Mucosa of gallbladder (tissue), 1 donor: ENCODE data around the gene TRAPPC3L. TPM values are rescaled to one million over a fixed set of nuclear protein-coding genes. Genes with fewer than 3 reads are reported as not detected.

Source experiments
- DNase-seq: peaks from one replicate; pipeline ENCODE4 v3.0.0-alpha.2; 2020; ENCODE audit warnings: low spot score
- total RNA-seq: library from RNA; stranded (reverse); gene quantifications from one replicate; pipeline ENCODE4 v1.2.1, GENCODE V29; 2021
- donor health status: DM: no; HTN: no; CAD: no.

The TRAPPC3L gene
- not detected for total RNA-seq

DNA sequence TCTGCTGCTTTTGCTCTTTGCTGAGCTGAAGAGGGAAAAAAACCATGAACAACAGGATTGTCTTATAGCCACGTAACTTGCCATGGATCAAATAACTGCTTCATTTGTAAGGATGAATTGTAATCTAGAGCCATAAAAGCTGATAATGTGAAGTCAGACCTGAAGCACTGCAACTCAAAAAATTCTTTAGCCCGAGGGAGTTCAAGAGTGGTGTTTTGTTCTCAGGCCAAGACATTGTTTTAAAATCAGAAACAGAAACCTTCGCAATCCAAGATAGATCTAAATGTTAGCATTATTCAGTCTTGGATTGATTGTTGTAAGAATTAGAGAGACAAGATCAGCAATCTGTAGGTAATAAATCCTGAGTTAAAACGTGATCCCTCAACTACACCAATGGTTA, at the start of gene TRAPPC3L:
Gene TRAPPC3L, minus strand, starts transcription at position 34 of the 400 bp plus-strand sequence. CDS start 170 bp downstream, outside the sequence.
- DNase-seq: no peak

DNA sequence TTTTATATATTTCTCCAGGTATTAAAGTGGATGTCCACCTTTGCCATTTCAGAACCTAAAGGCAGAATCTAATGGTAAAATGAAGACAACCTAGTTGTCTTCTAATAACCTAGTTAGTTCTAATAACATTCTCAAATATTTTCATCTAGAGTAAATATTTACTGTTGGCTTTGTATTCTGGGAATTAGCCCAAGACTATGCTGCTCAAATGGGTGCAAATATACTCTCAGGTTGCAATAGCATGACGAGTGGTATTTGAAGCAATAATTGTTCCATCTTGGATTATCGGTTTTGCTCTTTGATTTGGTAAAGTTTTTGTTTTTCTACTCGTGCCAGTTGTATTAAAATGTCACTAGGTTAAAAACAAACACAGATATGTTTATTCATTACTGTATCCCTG, 49.8 kb upstream of the TRAPPC3L start:
- no peak for DNase-seq

- DNase-seq: no peak
Measured at GRCh38 chr6:116586738-116587137, 41.3 kb upstream of the TRAPPC3L start.

GRCh38 chr6:116586276-116586675, 40.8 kb upstream of the TRAPPC3L start:
- no peak for DNase-seq

DNA sequence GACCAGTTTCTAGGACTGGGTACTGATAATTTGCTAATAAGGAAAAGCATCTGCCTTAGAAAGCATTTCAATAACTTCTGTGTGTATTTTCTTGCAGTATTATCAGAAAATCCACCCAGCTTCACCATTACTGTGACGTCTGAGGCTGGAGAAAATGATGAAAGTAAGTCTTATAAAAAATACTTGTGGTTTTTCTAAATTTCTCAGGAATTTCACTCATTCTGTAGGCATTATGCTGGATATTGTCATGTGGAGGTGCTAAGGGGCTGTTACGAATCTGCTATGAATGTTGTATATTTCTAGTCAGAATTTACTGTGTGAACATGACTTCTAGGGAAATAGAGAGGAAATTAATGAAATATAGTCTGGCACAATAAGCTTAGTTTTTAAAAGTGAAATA, 34.7 kb upstream of the TRAPPC3L start:
- no peak for DNase-seq

DNA sequence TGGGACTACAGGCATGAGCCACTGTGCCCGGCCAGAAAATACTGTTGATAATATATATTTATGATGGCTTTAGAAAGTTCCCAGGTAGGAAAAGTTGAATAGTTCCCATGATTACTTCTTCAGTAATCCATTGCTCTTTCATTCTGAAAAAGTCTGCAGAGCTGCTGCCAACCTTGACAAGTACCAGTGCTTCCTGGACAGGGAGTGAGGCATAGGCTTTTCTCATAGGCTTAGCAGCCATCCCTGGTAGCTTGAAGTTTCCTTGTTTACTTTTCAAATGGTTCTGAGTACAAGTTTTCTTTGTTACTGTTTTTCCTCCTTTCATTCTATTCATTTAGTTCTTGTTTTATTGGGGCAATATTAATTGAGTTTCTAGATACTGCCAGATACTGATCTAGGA, 33.7 kb upstream of the TRAPPC3L start:
- no peak for DNase-seq

DNA sequence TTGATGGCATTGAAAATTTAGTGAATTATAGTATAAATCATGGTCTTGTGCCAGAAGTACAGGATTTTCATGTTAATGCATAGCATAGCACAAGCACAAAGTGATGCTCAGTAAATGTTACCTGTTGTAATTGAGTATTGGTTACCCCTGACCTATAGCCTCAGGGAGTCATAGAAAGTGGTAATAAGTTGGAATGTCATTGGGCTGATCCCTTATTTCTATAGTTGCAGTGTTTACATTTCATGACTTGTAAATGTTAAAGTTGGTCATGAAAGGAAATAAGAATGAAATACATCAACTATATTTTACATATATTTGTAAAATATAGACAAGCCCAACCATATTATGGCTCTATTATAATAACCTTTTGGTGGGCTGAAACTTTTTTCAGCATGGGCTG, 32.9 kb upstream of the TRAPPC3L start:
- DNase-seq: no peak

GRCh38 chr6:116577486-116577885, 32.0 kb upstream of the TRAPPC3L start:
- DNase-seq: no peak

- DNase-seq: no peak
Measured at GRCh38 chr6:116575227-116575626, 29.7 kb upstream of the TRAPPC3L start.

GRCh38 chr6:116572162-116572561, 26.7 kb upstream of the TRAPPC3L start:
- DNase-seq: no peak

DNA sequence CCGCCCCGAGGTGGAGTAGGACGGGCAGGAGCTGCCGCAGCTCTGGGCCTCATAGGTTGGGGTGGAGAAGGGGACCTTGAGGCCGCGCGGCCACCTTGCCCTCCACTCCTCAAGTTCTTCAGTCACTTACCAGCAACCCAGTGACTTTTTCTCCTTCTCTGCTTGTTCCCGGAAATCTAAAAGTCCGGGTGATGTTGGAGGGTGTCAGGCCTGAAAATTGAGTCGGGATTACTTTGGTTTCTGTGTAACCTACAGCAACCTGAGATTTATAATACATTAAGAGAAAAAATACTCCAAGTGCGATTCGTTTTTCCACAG, 26.2 kb upstream of the TRAPPC3L start:
- DNase-seq: no peak

- DNase-seq: peak; percentile 99
Measured at GRCh38 chr6:116570856-116571682, 25.6 kb upstream of the TRAPPC3L start, which contains the start of gene RWDD1. Gene RWDD1, plus strand, starts transcription at chr6:116571504. Its CDS starts 79 bp downstream, at chr6:116571583.

GRCh38 chr6:116568821-116569755, 23.6 kb upstream of the TRAPPC3L start:
- no peak for DNase-seq

- DNase-seq: no peak
Measured at GRCh38 chr6:116568111-116568510, 22.6 kb upstream of the TRAPPC3L start.

DNA sequence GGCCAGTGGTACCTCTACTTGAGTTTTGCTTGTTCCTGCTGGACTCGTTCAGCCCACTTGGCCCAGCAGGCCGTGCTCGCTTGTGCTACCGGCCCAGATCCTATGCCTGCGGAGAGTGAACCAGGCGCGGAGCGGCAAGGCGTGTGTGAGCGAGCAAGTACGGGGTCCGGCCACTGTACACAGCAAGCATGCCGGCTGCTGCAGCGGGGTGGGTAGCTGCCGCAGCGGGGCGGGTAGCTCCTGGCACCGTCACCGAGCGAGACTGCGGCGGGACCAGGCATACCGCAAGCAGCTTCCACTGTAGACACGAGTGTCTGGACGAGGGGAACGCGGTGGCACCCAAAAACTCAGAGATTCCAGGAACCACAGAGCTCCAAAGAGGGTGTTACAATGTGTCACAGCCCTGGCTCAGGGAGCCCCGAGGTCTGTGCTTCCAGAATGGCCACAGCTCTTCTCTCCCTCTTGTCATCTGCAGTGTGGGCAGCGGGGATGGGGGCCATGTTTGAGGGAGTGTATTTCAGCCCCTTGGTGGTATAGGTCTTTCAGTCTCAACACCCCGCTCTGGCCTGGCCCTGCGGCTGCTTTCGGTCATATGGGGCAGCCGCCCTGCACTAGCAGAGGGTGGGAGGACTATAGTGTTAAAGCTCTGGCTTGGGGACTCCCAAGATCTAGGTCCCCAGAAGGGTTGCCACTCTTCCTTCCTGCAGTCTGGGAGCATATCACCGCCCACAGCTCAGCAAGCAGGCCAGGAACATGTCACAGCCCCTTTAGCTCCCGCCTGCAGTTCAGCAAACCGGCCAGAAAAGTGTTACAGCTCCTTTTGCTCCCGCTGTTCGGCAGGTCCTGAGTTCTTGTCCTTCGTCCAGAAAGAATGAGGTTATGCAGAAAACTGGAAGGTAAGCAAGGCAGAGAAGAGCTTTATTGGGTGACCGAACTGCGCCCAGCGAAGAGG, 19.7 kb upstream of the TRAPPC3L start:
- DNase-seq: peak; percentile 14

DNA sequence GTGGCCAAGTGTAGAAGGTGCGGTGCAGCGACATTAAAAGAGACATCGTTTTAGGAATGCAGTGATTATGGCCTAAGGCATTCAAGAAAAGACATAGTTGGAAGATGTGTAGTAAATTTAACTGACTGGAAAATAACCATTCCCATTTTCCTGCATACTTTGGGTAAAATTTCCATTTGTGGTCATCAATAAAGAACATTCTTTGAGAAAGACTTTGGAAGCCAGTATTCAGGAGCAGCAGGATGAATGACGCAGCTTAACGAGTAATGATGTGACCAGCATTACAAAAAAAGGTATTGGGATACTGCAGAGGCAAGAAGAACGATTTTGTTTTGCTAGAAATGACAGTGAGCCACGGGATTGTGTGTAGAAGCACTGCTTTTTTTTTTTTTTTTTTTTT, 18.8 kb upstream of the TRAPPC3L start:
- no peak for DNase-seq

GRCh38 chr6:116563830-116564229, 18.3 kb upstream of the TRAPPC3L start:
- DNase-seq: no peak

- DNase-seq: no peak
Measured at GRCh38 chr6:116562614-116563013, 17.1 kb upstream of the TRAPPC3L start.

GRCh38 chr6:116562019-116562403, 16.5 kb upstream of the TRAPPC3L start:
- DNase-seq: no peak

GRCh38 chr6:116561377-116562018, 16.0 kb upstream of the TRAPPC3L start:
- peak; percentile 77 for DNase-seq

DNA sequence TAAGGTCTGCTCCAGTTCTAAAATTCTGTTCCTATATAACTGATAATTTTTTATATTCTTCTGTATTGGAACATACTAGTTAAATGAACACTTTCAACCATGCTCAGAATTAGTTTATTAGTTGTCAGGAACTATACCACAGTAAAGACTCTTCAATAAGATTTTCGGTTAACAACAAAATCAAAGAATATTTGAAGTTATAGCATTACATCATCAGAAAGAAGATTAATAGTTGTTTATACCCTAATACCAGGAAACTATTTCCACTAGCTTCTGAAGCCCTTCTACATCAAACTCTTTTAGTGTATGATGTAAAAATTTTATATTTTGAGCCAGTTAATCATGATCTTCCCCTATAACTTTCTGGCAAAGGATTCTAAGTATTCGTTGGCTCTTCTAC, 14.6 kb upstream of the TRAPPC3L start:
- no peak for DNase-seq
